GM12873 (cell line): ENCODE measurements around the gene CFTR.

Source experiments
- TF ChIP-seq, protein P1 (sequence below): IDR thresholded peaks from 2 replicates; pipeline ENCODE4 v1.5.1; 2012; ENCODE audit warnings: low read depth, mild to moderate bottlenecking, moderate library complexity, low read length, control low read depth; ENCODE audit not compliant: insufficient read depth; ENCODE audit errors: missing control alignments

The CFTR gene

DNA sequence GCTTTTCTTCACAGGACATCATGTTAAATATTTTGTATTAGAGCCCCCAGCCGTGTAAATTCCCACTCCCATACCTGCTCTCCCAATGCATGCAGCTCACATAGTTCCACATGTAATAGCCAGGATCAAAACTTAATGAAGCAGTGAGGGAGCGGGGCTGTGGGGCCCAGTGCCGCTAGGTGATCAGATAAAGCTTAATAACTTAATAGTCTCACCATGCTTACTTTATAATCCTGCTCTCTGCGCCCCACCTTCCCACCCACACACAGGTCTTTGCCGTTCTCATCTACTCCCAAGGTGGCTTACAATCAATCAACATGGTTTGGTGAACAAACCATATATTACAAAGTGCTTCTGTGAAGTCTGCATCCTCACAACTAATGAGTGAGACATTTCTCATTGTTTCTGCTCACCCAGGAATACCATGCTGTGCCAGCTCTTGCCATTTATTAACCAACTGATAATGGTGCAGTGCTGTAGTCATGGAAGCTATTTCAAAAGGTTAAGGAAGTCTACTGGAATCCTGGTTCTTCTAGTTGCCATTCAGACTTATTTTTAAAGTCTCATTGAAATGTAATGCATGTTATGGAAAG, 237.0 kb downstream of the CFTR start:
- TF ChIP-seq, protein P1, sequence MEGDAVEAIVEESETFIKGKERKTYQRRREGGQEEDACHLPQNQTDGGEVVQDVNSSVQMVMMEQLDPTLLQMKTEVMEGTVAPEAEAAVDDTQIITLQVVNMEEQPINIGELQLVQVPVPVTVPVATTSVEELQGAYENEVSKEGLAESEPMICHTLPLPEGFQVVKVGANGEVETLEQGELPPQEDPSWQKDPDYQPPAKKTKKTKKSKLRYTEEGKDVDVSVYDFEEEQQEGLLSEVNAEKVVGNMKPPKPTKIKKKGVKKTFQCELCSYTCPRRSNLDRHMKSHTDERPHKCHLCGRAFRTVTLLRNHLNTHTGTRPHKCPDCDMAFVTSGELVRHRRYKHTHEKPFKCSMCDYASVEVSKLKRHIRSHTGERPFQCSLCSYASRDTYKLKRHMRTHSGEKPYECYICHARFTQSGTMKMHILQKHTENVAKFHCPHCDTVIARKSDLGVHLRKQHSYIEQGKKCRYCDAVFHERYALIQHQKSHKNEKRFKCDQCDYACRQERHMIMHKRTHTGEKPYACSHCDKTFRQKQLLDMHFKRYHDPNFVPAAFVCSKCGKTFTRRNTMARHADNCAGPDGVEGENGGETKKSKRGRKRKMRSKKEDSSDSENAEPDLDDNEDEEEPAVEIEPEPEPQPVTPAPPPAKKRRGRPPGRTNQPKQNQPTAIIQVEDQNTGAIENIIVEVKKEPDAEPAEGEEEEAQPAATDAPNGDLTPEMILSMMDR, result no peak

DNA sequence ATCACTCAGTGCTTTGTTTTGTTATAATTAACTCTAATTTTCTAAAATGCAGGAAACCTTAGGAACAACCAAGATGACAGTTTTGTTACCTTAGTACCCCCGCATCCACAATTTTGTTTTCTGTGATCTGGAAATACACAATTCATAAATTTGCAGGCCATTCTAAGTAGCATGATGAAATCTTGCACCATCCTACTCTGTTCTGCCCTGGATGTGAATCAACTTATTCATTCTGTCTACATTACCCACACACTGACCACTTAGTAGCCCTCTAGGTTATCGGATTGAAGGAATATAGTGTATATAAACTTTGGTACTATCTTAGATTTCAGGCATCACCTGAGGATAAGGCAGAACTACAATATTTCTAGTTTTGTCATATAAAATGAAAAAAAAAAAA, 237.5 kb downstream of the CFTR start:
- TF ChIP-seq, protein P1, result no peak
